Astrocyte (in vitro differentiated cells and primary cell): ENCODE measurements around the gene CMSS1. TPM values are rescaled to one million over a fixed set of nuclear protein-coding genes. Genes with fewer than 3 reads are reported as not detected.

Experiments used
- DNase-seq: peaks from one replicate; pipeline ENCODE4 v3.0.0-alpha.2; 2010; ENCODE audit warnings: low read depth
- FAIRE-seq: peaks from 2 replicates; lab custom pipeline; 2011; peaks lifted over from hg19 to GRCh38; lab: Jason Lieb, UNC
- H2AFZ ChIP-seq: 2 replicates; pipeline ENCODE4 v1.6.0; 2012; ENCODE audit warnings: low read depth, low read length, inconsistent platforms
- H3K27ac ChIP-seq: 2 replicates; pipeline ENCODE4 v1.5.1; 2011; ENCODE audit warnings: low read depth, low read length, inconsistent platforms
- H3K27me3 ChIP-seq: 2 replicates; pipeline ENCODE4 v1.6.0; 2011; ENCODE audit warnings: low read length, inconsistent platforms; ENCODE audit not compliant: insufficient read depth
- H3K36me3 ChIP-seq: 2 replicates; pipeline ENCODE4 v1.5.1; 2011; ENCODE audit warnings: low read length, inconsistent platforms; ENCODE audit not compliant: insufficient read depth
- H3K4me1 ChIP-seq: 2 replicates; pipeline ENCODE4 v1.5.1; 2011; ENCODE audit warnings: low read length, inconsistent platforms; ENCODE audit not compliant: insufficient read depth
- H3K4me2 ChIP-seq: 2 replicates; pipeline ENCODE4 v1.6.0; 2012; ENCODE audit warnings: low read length, inconsistent platforms
- H3K4me3 ChIP-seq: 2 replicates; pipeline ENCODE4 v1.5.1; 2011; ENCODE audit warnings: low read depth, mild to moderate bottlenecking, low read length, inconsistent platforms; ENCODE audit not compliant: insufficient read depth
- H3K79me2 ChIP-seq: 2 replicates; pipeline ENCODE4 v1.6.0; 2012; ENCODE audit warnings: mild to moderate bottlenecking, low read length, inconsistent platforms; ENCODE audit not compliant: insufficient read depth
- H3K9ac ChIP-seq: 2 replicates; pipeline ENCODE4 v1.6.0; 2012; ENCODE audit warnings: mild to moderate bottlenecking, low read length, inconsistent platforms
- H3K9me3 ChIP-seq: 2 replicates; pipeline ENCODE4 v1.5.1; 2012; ENCODE audit warnings: low read depth, mild to moderate bottlenecking, low read length, inconsistent platforms; ENCODE audit not compliant: insufficient read depth
- H4K20me1 ChIP-seq: 2 replicates; pipeline ENCODE4 v1.6.0; 2012; ENCODE audit warnings: low read length, inconsistent platforms; ENCODE audit not compliant: insufficient read depth
- H3K27ac Mint-ChIP-seq: one replicate; pipeline ENCODE4 v1.8.0; 2021; ENCODE audit warnings: mild to moderate bottlenecking, mixed read lengths; ENCODE audit not compliant: unreplicated experiment
- H3K27me3 Mint-ChIP-seq: one replicate; pipeline ENCODE4 v1.8.0; 2021; ENCODE audit warnings: low read depth, mixed read lengths; ENCODE audit not compliant: unreplicated experiment
- H3K36me3 Mint-ChIP-seq: one replicate; pipeline ENCODE4 v1.8.0; 2021; ENCODE audit warnings: low read depth, mixed read lengths; ENCODE audit not compliant: unreplicated experiment
- H3K4me1 Mint-ChIP-seq: one replicate; pipeline ENCODE4 v1.8.0; 2021; ENCODE audit warnings: low read depth, mixed read lengths; ENCODE audit not compliant: unreplicated experiment
- H3K4me3 Mint-ChIP-seq: one replicate; pipeline ENCODE4 v1.8.0; 2021; ENCODE audit warnings: mild to moderate bottlenecking, moderate library complexity, mixed read lengths; ENCODE audit not compliant: unreplicated experiment
- H3K9me3 Mint-ChIP-seq: one replicate; pipeline ENCODE4 v1.8.0; 2021; ENCODE audit warnings: mild to moderate bottlenecking, mixed read lengths; ENCODE audit not compliant: unreplicated experiment
- EZH2 ChIP-seq: IDR thresholded peaks from 2 replicates; pipeline ENCODE4 v1.6.1; 2012; ENCODE audit warnings: mild to moderate bottlenecking, low read length, inconsistent platforms; ENCODE audit not compliant: insufficient read depth
- total RNA-seq: library from RNA; stranded (reverse); gene quantifications from 2 replicates; pipeline ENCODE4 v1.2.1, GENCODE V29; 2021
- TF ChIP-seq, protein P1 (sequence below): IDR thresholded peaks from 2 replicates; pipeline ENCODE4 v1.5.1; 2011; ENCODE audit warnings: low read depth, mild to moderate bottlenecking, inconsistent platforms, low read length, moderate library complexity; ENCODE audit not compliant: insufficient read depth

CMSS1 gene
- total RNA-seq, 1 donor from 2014 or later: 12.5 TPM

- Histone ChIP-seq H3K4me1 (peaks cover 13% of the 10 kb centered on the region), H3K27me3 (no peaks in the 10 kb centered on the region), H2AFZ (no peak overlapping the region), H3K9me3 (no peaks in the 10 kb centered on the region), H3K4me2 (peak overlapping the region; percentile 23), H3K9ac (no peak overlapping the region), H3K27ac (no peak overlapping the region), H3K79me2 (no peaks in the 10 kb centered on the region), H3K4me3 (no peak overlapping the region), H4K20me1 (no peaks in the 10 kb centered on the region), H3K36me3 (no peaks in the 10 kb centered on the region)
- Mint-ChIP-seq H3K27me3 (no peaks in the 10 kb centered on the region), H3K4me3 (no peak overlapping the region), H3K36me3 (no peaks in the 10 kb centered on the region), H3K27ac (no peak overlapping the region), H3K4me1 (peaks cover 40% of the 10 kb centered on the region), H3K9me3 (peaks cover 4% of the 10 kb centered on the region)
- no peak for FAIRE-seq
- no peak for TF ChIP-seq EZH2
- TF ChIP-seq, protein P1, sequence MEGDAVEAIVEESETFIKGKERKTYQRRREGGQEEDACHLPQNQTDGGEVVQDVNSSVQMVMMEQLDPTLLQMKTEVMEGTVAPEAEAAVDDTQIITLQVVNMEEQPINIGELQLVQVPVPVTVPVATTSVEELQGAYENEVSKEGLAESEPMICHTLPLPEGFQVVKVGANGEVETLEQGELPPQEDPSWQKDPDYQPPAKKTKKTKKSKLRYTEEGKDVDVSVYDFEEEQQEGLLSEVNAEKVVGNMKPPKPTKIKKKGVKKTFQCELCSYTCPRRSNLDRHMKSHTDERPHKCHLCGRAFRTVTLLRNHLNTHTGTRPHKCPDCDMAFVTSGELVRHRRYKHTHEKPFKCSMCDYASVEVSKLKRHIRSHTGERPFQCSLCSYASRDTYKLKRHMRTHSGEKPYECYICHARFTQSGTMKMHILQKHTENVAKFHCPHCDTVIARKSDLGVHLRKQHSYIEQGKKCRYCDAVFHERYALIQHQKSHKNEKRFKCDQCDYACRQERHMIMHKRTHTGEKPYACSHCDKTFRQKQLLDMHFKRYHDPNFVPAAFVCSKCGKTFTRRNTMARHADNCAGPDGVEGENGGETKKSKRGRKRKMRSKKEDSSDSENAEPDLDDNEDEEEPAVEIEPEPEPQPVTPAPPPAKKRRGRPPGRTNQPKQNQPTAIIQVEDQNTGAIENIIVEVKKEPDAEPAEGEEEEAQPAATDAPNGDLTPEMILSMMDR: no peak
- no peak for DNase-seq
Measured at GRCh38 chr3:99960941-99961340, 143.3 kb downstream of the CMSS1 start.

- H3K27me3 ChIP-seq: no peaks in the 10 kb centered on the region
- peak overlapping the region; percentile 11 for H3K27ac Mint-ChIP-seq
- H3K79me2 ChIP-seq: no peaks in the 10 kb centered on the region
- H3K27ac ChIP-seq: peak overlapping the region; percentile 30
- H3K4me3 ChIP-seq: no peak overlapping the region
- peaks cover 13% of the 10 kb centered on the region for H3K4me1 ChIP-seq
- no peak overlapping the region for H2AFZ ChIP-seq
- H3K27me3 Mint-ChIP-seq: no peaks in the 10 kb centered on the region
- no peaks in the 10 kb centered on the region for H3K9me3 ChIP-seq
- no peaks in the 10 kb centered on the region for H3K9me3 Mint-ChIP-seq
- peaks cover 36% of the 10 kb centered on the region for H3K4me1 Mint-ChIP-seq
- no peak overlapping the region for H3K9ac ChIP-seq
- FAIRE-seq: no peak
- H3K4me2 ChIP-seq: peak overlapping the region; percentile 2
- H3K4me3 Mint-ChIP-seq: no peak overlapping the region
- no peak for TF ChIP-seq EZH2
- TF ChIP-seq, protein P1: no peak
- H4K20me1 ChIP-seq: no peaks in the 10 kb centered on the region
- no peaks in the 10 kb centered on the region for H3K36me3 Mint-ChIP-seq
- H3K36me3 ChIP-seq: no peaks in the 10 kb centered on the region
- DNase-seq: no peak
Measured at GRCh38 chr3:99961756-99962515, 144.3 kb downstream of the CMSS1 start.

DNA sequence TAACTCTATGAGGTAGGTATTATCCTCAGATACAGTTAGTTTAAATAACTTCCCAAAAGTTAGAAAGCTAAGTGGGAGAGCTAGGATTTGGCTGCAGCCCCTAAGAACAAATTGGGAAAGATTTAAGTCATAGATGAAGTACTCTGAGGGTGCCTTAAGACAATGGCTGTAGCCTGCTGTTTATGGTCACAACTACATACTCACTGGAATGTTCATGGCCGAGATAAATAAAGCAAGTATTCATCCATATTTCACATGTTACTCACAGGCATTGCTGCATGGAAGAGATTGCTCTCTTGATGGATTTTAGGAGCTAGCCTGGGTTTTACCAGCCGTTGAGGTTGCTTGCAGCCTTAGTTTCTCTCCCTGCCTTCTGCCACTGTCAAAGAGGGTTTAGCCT, 145.0 kb downstream of the CMSS1 start:
- peak overlapping the region; percentile 2 for H3K4me2 ChIP-seq
- H2AFZ ChIP-seq: no peak overlapping the region
- peaks cover 37% of the 10 kb centered on the region for H3K4me1 Mint-ChIP-seq
- no peaks in the 10 kb centered on the region for H3K79me2 ChIP-seq
- H3K4me1 ChIP-seq: peaks cover 13% of the 10 kb centered on the region
- FAIRE-seq: peak; percentile 62
- no peaks in the 10 kb centered on the region for H3K27me3 ChIP-seq
- H3K9me3 ChIP-seq: no peaks in the 10 kb centered on the region
- H3K4me3 Mint-ChIP-seq: no peak overlapping the region
- peak overlapping the region; percentile 33 for H3K27ac ChIP-seq
- H3K27me3 Mint-ChIP-seq: no peaks in the 10 kb centered on the region
- H3K36me3 ChIP-seq: no peaks in the 10 kb centered on the region
- no peaks in the 10 kb centered on the region for H4K20me1 ChIP-seq
- peak; percentile 94 for DNase-seq
- H3K9ac ChIP-seq: peak overlapping the region; percentile 15
- no peak overlapping the region for H3K4me3 ChIP-seq
- no peaks in the 10 kb centered on the region for H3K36me3 Mint-ChIP-seq
- peak overlapping the region; percentile 42 for H3K27ac Mint-ChIP-seq
- TF ChIP-seq, protein P1: no peak
- no peak for TF ChIP-seq EZH2
- H3K9me3 Mint-ChIP-seq: no peaks in the 10 kb centered on the region
